Measurements from ENCODE around the gene C1orf74. TPM values are rescaled to one million over a fixed set of nuclear protein-coding genes. Genes with fewer than 3 reads are reported as not detected.

Gene C1orf74
- total RNA-seq, 4 donors from 2014 or later: 0.38 to 0.82 (median 0.54) TPM

DNA sequence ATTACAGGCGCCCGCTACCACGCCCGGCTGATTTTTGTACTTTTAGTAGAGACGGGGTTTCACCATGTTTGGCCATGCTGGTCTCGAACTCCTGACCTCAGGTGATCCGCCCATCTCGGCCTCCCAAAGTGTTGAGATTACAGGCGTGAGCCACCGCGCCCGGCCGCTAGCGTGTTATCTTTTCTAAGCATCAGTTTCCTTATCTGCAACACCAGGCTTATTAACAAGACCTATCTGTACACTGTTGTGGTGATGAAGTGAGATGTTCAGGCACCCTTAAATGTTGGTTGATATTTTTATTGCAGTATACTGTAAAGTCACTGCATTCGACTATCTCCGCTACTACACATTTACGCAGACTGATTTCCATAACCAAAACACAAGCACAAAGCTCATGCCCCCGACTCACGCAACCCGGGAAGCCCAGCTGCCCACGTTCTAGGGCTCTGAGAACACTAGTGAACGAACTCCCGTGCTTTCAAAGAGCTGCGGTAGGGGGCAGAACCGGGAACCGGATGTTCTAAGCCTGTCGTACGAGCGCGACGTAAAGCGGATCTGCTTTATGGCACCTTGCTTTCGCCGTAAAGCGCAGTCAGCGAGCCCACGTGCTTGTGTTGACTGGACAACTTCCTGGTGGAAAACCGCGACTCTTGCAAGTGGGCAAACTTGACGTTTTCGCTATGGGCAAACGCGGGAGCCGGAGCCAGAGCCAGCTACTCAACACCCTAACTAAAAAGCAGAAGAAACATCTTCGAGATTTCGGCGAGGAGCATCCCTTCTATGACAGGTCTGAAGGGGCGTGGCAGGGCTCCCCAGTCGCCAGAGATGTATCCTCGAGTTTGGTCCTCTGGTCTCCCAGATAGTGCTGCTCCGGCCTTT is 43.3 kb upstream of the C1orf74 start, which contains the start of gene UTP25:
TSS of gene UTP25 (plus strand) at position 589 of the 879 bp plus-strand sequence. CDS start at position 681, 92 bp downstream.
- intact Hi-C loops (cut with DNase I; ENCODE audit: low total_unique reads) (loop anchor here (2.0 kb wide), 1 partner anchor 43 kb away; the partner anchor contains the start of gene C1orf74), in situ Hi-C loops (cut with MboI; ENCODE audit: low sequenced_read_pairs in 4 of 4) (no loop called here)
- Histone ChIP-seq H3K9me3 (no peaks in the 10 kb centered on the region), H3K4me3 (peak within 1 kb of the TSS; percentile 82 to 92 (median 88)), H3K4me1 (peaks cover 6 to 8% of the 10 kb centered on the region in 2 donors), H3K27me3 (no peaks in the 10 kb centered on the region), H3K27ac (peak within 1 kb of the TSS; percentile 61 to 83 (median 64)), H3K36me3 (peaks cover 0 to 21% of the 10 kb centered on the region in 2 donors)
- DNase-seq: peak; percentile 73 to 88
- TF ChIP-seq POLR2A (IDR thresholded peaks at IDR 0.05): peak in 1 of 2 donors; percentile 14
- TF ChIP-seq, protein P1, sequence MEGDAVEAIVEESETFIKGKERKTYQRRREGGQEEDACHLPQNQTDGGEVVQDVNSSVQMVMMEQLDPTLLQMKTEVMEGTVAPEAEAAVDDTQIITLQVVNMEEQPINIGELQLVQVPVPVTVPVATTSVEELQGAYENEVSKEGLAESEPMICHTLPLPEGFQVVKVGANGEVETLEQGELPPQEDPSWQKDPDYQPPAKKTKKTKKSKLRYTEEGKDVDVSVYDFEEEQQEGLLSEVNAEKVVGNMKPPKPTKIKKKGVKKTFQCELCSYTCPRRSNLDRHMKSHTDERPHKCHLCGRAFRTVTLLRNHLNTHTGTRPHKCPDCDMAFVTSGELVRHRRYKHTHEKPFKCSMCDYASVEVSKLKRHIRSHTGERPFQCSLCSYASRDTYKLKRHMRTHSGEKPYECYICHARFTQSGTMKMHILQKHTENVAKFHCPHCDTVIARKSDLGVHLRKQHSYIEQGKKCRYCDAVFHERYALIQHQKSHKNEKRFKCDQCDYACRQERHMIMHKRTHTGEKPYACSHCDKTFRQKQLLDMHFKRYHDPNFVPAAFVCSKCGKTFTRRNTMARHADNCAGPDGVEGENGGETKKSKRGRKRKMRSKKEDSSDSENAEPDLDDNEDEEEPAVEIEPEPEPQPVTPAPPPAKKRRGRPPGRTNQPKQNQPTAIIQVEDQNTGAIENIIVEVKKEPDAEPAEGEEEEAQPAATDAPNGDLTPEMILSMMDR (IDR thresholded peaks at IDR 0.05 in 4 of 5, conservative IDR thresholded peaks at IDR 0.05 in 1 of 5): peak; percentile 37 to 66 (median 61)
- ATAC-seq: peak; percentile 92 to 97

DNA sequence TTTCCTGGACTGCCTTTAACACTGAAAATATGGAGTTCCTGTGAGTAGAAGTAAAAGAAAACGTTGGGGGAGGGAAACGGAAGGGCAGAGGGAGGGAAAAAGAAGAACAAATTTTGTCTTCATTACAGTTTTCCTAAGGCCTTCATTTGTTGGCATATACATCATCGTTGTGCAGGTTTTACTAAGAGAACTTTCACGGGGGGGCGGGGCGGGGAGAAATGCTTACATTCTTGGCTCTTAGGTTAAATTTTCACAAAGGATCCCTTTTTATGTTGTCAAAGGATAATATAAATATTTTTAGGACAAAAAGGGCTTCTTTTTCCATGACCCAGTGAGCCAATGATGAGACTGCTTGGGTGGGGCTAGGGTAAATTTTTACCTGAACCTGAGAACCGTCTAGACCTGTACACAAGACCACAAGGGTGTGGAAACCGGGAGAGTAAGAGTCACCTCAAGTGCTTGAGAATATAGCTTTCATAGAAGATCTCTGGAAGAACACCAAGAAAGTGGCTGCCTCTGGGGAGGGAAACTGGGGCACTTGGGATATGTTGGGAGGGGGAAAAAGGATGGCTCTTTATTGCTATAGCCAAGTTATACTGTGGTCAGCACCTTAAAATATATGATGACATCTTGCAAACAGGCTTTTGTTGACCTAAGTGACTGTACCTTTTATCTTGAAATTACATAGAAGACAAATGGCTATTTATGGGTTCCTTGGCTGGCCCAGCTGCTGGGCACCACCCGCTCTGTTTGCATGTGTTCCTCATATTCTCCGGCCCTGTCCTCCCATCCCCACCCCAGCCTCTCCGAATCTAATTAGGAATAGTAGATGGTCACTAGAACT is 41.5 kb upstream of the C1orf74 start:
- H3K4me1 ChIP-seq: peaks cover 6 to 8% of the 10 kb centered on the region in 2 donors
- no peaks in the 10 kb centered on the region for H3K9me3 ChIP-seq
- DNase-seq (no peak), ATAC-seq (no peak)
- intact Hi-C loops (cut with DNase I; ENCODE audit: low total_unique reads): loop anchor here (2.0 kb wide), 1 partner anchor 41 kb away; the partner anchor contains the start of gene C1orf74
- TF ChIP-seq, protein P1 (IDR thresholded peaks at IDR 0.05 in 4 of 5, conservative IDR thresholded peaks at IDR 0.05 in 1 of 5): no peak
- no peak for TF ChIP-seq POLR2A (IDR thresholded peaks at IDR 0.05)
- in situ Hi-C loops (cut with MboI; ENCODE audit: low sequenced_read_pairs in 4 of 4): no loop called here
- no peak overlapping the region for H3K27ac ChIP-seq
- no peak overlapping the region for H3K4me3 ChIP-seq
- peaks cover 0 to 3% (median 0%) of the 10 kb centered on the region in 3 donors for H3K27me3 ChIP-seq
- H3K36me3 ChIP-seq: peaks cover 0 to 3% of the 10 kb centered on the region in 2 donors

DNA sequence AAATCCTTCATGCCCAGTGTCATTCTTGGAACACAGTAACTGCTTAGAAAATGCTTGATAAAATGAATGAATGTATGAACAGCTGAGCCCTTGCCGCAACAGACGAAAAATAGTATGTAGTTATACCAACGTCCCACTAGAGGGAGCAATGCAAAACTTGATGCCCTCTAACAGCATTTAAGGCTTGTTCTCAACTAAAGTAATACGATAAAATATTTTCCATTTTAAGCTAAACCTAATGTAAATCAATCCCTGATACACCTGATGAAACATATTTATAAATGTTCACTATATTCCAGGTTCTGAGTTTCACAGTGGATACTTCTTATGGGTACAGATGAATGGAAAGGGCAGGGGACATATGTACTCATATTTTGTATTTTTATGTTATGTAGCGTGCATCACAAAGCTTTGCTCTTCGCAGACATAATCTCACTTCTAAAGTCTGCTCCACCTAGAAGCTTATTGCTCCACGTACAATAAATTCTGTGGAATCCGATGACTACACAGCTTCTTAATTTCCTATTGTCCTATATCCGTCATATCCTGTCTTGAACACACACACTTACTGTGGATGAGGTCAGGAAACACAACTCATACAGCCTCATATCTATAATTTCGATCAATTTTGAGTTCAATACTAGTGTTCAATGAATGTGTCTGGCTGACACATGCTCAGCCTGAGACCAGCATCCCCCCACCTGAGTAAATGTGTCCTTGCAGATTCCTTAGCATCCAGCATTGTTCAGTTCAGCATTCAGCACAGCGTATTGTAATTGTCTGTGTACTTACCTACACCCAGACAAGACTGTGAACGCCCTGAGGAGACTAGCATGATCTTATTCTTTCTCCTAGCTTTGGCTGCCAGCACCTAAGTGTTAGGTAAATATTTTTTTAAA is 39.0 kb upstream of the C1orf74 start:
- Histone ChIP-seq H3K4me3 (no peak overlapping the region), H3K27ac (peak overlapping the region in 1 of 4 donors; percentile 47), H3K9me3 (no peaks in the 10 kb centered on the region), H3K36me3 (no peaks in the 10 kb centered on the region), H3K27me3 (peaks cover 0 to 5% (median 0%) of the 10 kb centered on the region in 3 donors), H3K4me1 (no peaks in the 10 kb centered on the region)
- in situ Hi-C loops (cut with MboI; ENCODE audit: low sequenced_read_pairs in 4 of 4): no loop called here
- no peak for DNase-seq
- TF ChIP-seq, protein P1 (IDR thresholded peaks at IDR 0.05 in 4 of 5, conservative IDR thresholded peaks at IDR 0.05 in 1 of 5): peak in 4 of 5 experiments; percentile 33 to 71 (median 49)
- no peak for TF ChIP-seq POLR2A (IDR thresholded peaks at IDR 0.05)
- intact Hi-C loops (cut with DNase I; ENCODE audit: low total_unique reads): no loop called here
- ATAC-seq: no peak

DNA sequence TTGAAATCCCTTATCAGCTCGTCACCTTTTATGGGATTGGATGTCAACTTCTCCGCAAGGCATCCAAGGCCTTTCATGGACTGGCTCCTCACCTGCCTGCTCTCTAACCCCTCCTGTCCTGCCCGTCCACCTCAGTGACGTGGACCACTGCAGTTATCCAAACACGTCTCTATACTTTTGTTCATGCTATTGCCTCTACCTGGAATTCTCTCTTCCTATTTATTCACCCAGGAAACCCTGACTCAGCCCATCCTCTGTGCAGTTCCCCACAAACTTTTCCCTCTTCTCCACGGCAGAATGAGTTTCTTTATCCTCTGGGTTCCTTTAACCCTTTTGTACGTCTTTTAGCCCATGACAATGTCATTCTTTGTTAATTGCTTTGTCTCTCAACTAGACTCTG is 38.3 kb upstream of the C1orf74 start:
- ATAC-seq (no peak), DNase-seq (no peak)
- in situ Hi-C loops (cut with MboI; ENCODE audit: low sequenced_read_pairs in 4 of 4) (no loop called here), intact Hi-C loops (cut with DNase I; ENCODE audit: low total_unique reads) (no loop called here)
- H3K4me3 ChIP-seq: no peak overlapping the region
- no peaks in the 10 kb centered on the region for H3K4me1 ChIP-seq
- H3K27me3 ChIP-seq: peaks cover 0 to 5% (median 0%) of the 10 kb centered on the region in 3 donors
- no peak for TF ChIP-seq POLR2A (IDR thresholded peaks at IDR 0.05)
- TF ChIP-seq, protein P1 (IDR thresholded peaks at IDR 0.05 in 4 of 5, conservative IDR thresholded peaks at IDR 0.05 in 1 of 5): no peak
- H3K27ac ChIP-seq: no peak overlapping the region
- H3K36me3 ChIP-seq: no peaks in the 10 kb centered on the region
- H3K9me3 ChIP-seq: no peaks in the 10 kb centered on the region
